Gastrocnemius medialis (tissue), 4 donors: Measurements from ENCODE around the gene ARHGAP29. TPM values are rescaled to one million over a fixed set of nuclear protein-coding genes. Genes with fewer than 3 reads are reported as not detected.

Experiments
- ATAC-seq, 2 donors: fragments of 150-250 bp; one replicate each; pipeline ENCODE4 v1.9.1; 2016
- DNase-seq, 2 donors: peaks; one replicate each; pipeline ENCODE4 v3.0.0-alpha.2; 2019
- H3K27ac ChIP-seq, 4 donors: fragments of 200-600 bp; sonication (generic); 1 replicate in 1 of 4; 2 replicates in 3 of 4; pipeline ENCODE4 v1.5.1; 2016 to 2018; ENCODE audit warnings: mild to moderate bottlenecking in 2 of 4, moderate library complexity in 1 of 4
- H3K27me3 ChIP-seq, 3 donors: fragments of 200-600 bp; sonication (generic) in 2 of 3; 1 replicate in 1 of 3; 2 replicates in 2 of 3; pipeline versions ENCODE4 v1.5.1 to v1.6.0; 2016 to 2019; ENCODE audit warnings: mild to moderate bottlenecking in 1 of 3, moderate library complexity in 1 of 3
- H3K36me3 ChIP-seq, 2 donors: fragments of 200-600 bp; sonication (generic) in 1 of 2; one replicate each; pipeline ENCODE4 v1.5.1; 2017 to 2018
- H3K4me1 ChIP-seq, 2 donors: fragments of 200-600 bp; sonication (generic) in 1 of 2; one replicate each; pipeline ENCODE4 v1.5.1; 2016 to 2017; ENCODE audit warnings: mild to moderate bottlenecking in 2 of 2
- H3K4me3 ChIP-seq, 4 donors: fragments of 200-600 bp; sonication (generic) in 3 of 4; 1 replicate in 1 of 4; 2 replicates in 3 of 4; pipeline ENCODE4 v1.5.1; 2016 to 2019; ENCODE audit warnings: mild to moderate bottlenecking in 2 of 4
- H3K9me3 ChIP-seq, 3 donors: fragments of 200-600 bp; sonication (generic) in 2 of 3; 1 replicate in 1 of 3; 2 replicates in 2 of 3; pipeline ENCODE4 v1.5.1; 2016 to 2019
- POLR2A ChIP-seq, 2 donors: fragments of 450-650 bp; IDR thresholded peaks; one replicate each; pipeline ENCODE4 v1.6.1; 2017; ENCODE audit warnings: antibody characterized with exemption in 2 of 2, mild to moderate bottlenecking in 2 of 2, moderate library complexity in 2 of 2
- in situ Hi-C, 4 donors: fragments of 200-750 bp; cut with MboI; loops; one replicate each; pipeline versions ENCODE4 v1.15.0 to v1.8.0; 2017; ENCODE audit warnings: low sequenced_read_pairs in 4 of 4
- intact Hi-C: fragments of 100-400 bp; cut with DNase I; formaldehyde crosslinking; loops from one replicate; pipeline ENCODE4 v1.15.1; 2023; ENCODE audit warnings: low total_unique reads
- total RNA-seq, 4 donors: library from RNA; depleted of rRNA; stranded (reverse); fragments of >200 nt; gene quantifications; one replicate each; pipeline versions ENCODE4 v1.1.0 to v1.2.3, GENCODE V29; 2016
- TF ChIP-seq, protein P1 (sequence below), 5 experiments: fragments of 450-650 bp in 3 of 5; fragments of 200-600 bp in 2 of 5; sonication (generic) in 2 of 5; IDR thresholded peaks in 4 of 5; conservative IDR thresholded peaks in 1 of 5; 1 replicate in 4 of 5; 2 replicates in 1 of 5; pipeline ENCODE4 v1.5.1; 2016 to 2019; ENCODE audit warnings: antibody characterized with exemption in 5 of 5, mild to moderate bottlenecking in 3 of 5, moderate library complexity in 3 of 5

Gene ARHGAP29
- total RNA-seq, 4 donors from 2014 or later = 10.0 to 13.5 (median 11.6) TPM

DNA sequence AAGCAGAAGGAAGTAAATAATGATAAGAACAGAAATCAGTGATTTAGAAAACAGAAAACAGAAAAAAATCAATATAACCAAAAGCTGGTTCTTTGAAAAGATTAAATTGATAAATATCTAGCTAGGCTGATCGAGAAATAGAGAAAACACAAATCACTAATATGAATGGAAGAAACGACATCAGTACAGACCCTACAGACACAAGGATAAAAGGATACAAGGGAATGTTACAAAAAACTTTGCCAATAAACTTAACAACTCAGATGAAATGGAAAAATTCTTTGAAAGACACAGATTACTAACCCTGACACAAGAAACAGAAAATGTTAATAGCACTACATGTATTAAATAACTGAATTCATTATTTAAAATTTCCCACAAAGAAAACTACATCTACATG lies 6.3 kb upstream of the ARHGAP29 start:
- no peak for DNase-seq
- Histone ChIP-seq H3K9me3 (no peaks in the 10 kb centered on the region), H3K36me3 (no peaks in the 10 kb centered on the region), H3K27me3 (no peaks in the 10 kb centered on the region), H3K4me1 (peaks cover 3 to 6% of the 10 kb centered on the region in 2 donors), H3K27ac (peak overlapping the region in 3 of 4 donors; percentile 29 to 81 (median 75)), H3K4me3 (no peak overlapping the region)
- in situ Hi-C loops = no loop called here
- TF ChIP-seq, protein P1, sequence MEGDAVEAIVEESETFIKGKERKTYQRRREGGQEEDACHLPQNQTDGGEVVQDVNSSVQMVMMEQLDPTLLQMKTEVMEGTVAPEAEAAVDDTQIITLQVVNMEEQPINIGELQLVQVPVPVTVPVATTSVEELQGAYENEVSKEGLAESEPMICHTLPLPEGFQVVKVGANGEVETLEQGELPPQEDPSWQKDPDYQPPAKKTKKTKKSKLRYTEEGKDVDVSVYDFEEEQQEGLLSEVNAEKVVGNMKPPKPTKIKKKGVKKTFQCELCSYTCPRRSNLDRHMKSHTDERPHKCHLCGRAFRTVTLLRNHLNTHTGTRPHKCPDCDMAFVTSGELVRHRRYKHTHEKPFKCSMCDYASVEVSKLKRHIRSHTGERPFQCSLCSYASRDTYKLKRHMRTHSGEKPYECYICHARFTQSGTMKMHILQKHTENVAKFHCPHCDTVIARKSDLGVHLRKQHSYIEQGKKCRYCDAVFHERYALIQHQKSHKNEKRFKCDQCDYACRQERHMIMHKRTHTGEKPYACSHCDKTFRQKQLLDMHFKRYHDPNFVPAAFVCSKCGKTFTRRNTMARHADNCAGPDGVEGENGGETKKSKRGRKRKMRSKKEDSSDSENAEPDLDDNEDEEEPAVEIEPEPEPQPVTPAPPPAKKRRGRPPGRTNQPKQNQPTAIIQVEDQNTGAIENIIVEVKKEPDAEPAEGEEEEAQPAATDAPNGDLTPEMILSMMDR (IDR thresholded peaks at IDR 0.05 in 4 of 5, conservative IDR thresholded peaks at IDR 0.05 in 1 of 5) = no peak
- TF ChIP-seq POLR2A (IDR thresholded peaks at IDR 0.05) = no peak
- intact Hi-C loops = no loop called here
- ATAC-seq = no peak

DNA sequence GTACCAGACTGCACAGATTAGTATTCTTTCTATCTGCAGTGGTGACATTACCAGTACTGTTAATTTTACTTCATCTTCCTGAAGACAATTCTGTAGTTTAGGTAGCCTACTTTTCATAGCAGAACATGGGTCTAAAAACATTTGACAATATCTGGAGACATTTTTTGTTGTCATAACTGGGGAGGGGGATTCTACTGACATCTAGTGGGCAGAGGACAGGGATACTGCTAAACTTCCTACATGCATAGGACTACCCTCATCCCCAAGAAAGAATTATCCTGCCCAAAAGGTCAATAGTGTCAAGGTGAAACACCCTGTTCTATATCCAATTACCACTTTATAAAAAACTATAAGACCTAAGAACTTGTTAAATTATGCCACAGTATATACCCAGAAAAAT lies 3.4 kb upstream of the ARHGAP29 start:
- in situ Hi-C loops (no loop called here), intact Hi-C loops (no loop called here)
- Histone ChIP-seq H3K27me3 (no peaks in the 10 kb centered on the region), H3K27ac (no peak overlapping the region), H3K4me3 (no peak overlapping the region), H3K36me3 (no peaks in the 10 kb centered on the region), H3K4me1 (peaks cover 5 to 10% of the 10 kb centered on the region in 2 donors), H3K9me3 (no peaks in the 10 kb centered on the region)
- DNase-seq = no peak
- no peak for TF ChIP-seq POLR2A (IDR thresholded peaks at IDR 0.05)
- TF ChIP-seq, protein P1 (IDR thresholded peaks at IDR 0.05 in 4 of 5, conservative IDR thresholded peaks at IDR 0.05 in 1 of 5) = peak in 1 of 5 experiments; percentile 26
- no peak for ATAC-seq

- ATAC-seq = no peak
- no peaks in the 10 kb centered on the region for H3K36me3 ChIP-seq
- H3K4me1 ChIP-seq = peaks cover 13 to 20% of the 10 kb centered on the region in 2 donors
- intact Hi-C loops (loop anchor here (5.0 kb wide), 1 partner anchor 627 kb away; no protein-coding TSS in a partner anchor), in situ Hi-C loops (no loop called here)
- H3K27ac ChIP-seq = no peak overlapping the region
- H3K4me3 ChIP-seq = no peak overlapping the region
- H3K27me3 ChIP-seq = no peaks in the 10 kb centered on the region
- TF ChIP-seq POLR2A (IDR thresholded peaks at IDR 0.05) = no peak
- TF ChIP-seq, protein P1 (IDR thresholded peaks at IDR 0.05 in 4 of 5, conservative IDR thresholded peaks at IDR 0.05 in 1 of 5) = no peak
- no peak for DNase-seq
- H3K9me3 ChIP-seq = no peaks in the 10 kb centered on the region
Observed at GRCh38 chr1:94239796-94240195, 2.4 kb upstream of the ARHGAP29 start.

GRCh38 chr1:94239051-94239450 lies 1.7 kb upstream of the ARHGAP29 start:
- intact Hi-C loops (loop anchor here (5.0 kb wide), 1 partner anchor 627 kb away; no protein-coding TSS in a partner anchor), in situ Hi-C loops (no loop called here)
- peaks cover 17 to 26% of the 10 kb centered on the region in 2 donors for H3K4me1 ChIP-seq
- H3K27me3 ChIP-seq = no peaks in the 10 kb centered on the region
- TF ChIP-seq, protein P1 (IDR thresholded peaks at IDR 0.05 in 4 of 5, conservative IDR thresholded peaks at IDR 0.05 in 1 of 5) = no peak
- TF ChIP-seq POLR2A (IDR thresholded peaks at IDR 0.05) = no peak
- H3K27ac ChIP-seq = no peak overlapping the region
- DNase-seq (no peak), ATAC-seq (no peak)
- H3K4me3 ChIP-seq = no peak overlapping the region
- no peaks in the 10 kb centered on the region for H3K36me3 ChIP-seq
- H3K9me3 ChIP-seq = no peaks in the 10 kb centered on the region
